ENCODE data around the gene BFAR.

BFAR gene

GRCh38 chr16:14640538-14640937 is 7.8 kb downstream of the BFAR start:
- H3K4me3 ChIP-seq (ENCODE audit: low read depth, low read length) = no peak overlapping the region
- TF ChIP-seq, protein P1, sequence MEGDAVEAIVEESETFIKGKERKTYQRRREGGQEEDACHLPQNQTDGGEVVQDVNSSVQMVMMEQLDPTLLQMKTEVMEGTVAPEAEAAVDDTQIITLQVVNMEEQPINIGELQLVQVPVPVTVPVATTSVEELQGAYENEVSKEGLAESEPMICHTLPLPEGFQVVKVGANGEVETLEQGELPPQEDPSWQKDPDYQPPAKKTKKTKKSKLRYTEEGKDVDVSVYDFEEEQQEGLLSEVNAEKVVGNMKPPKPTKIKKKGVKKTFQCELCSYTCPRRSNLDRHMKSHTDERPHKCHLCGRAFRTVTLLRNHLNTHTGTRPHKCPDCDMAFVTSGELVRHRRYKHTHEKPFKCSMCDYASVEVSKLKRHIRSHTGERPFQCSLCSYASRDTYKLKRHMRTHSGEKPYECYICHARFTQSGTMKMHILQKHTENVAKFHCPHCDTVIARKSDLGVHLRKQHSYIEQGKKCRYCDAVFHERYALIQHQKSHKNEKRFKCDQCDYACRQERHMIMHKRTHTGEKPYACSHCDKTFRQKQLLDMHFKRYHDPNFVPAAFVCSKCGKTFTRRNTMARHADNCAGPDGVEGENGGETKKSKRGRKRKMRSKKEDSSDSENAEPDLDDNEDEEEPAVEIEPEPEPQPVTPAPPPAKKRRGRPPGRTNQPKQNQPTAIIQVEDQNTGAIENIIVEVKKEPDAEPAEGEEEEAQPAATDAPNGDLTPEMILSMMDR (IDR thresholded peaks at IDR 0.05; ENCODE audit: borderline replicate concordance, insufficient read depth, low read depth, low read length) = no peak

DNA sequence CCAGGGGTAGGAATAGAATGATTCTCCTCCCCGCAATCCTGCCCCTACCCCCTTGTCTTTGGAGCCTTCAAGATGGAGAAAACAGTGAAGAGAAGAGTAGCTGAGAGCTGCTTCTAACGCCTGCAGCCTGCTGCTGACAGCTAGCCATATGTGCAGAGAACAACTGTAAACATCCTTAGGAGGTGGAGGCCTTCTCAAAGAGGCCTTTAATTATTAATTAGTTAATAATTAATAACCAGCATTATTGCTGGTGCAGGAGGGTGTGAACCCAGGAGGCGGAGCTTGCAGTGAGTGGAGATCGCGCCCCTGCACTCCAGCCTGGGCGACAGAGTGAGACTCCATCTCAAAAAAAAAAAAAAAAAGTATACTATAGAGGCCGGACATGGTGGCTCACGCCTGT is 8.5 kb downstream of the BFAR start:
- H3K4me3 ChIP-seq (ENCODE audit: low read depth, low read length) = no peak overlapping the region
- TF ChIP-seq, protein P1 (IDR thresholded peaks at IDR 0.05; ENCODE audit: borderline replicate concordance, insufficient read depth, low read depth, low read length) = no peak

DNA sequence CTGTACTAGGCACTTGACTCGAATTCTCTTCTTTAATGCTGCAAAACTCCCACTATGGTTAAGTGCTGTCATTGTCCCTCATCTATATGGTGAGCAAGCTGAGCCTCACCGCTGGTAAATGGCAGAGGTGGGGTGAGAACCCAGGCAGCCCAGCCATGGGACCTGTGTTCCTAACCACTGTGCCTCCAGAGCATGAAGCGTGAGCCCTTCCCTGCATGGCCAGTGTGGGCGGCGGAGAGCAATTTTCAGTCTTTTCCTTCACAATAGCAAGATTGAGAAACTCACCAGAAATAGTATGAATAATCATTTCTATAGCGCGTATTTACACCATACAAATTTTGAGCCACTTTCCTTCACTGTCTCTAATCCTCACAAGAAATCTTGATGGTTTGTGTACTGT is 9.2 kb downstream of the BFAR start:
- no peak overlapping the region for H3K4me3 ChIP-seq (ENCODE audit: low read depth, low read length)
- TF ChIP-seq, protein P1 (IDR thresholded peaks at IDR 0.05; ENCODE audit: borderline replicate concordance, insufficient read depth, low read depth, low read length) = no peak

DNA sequence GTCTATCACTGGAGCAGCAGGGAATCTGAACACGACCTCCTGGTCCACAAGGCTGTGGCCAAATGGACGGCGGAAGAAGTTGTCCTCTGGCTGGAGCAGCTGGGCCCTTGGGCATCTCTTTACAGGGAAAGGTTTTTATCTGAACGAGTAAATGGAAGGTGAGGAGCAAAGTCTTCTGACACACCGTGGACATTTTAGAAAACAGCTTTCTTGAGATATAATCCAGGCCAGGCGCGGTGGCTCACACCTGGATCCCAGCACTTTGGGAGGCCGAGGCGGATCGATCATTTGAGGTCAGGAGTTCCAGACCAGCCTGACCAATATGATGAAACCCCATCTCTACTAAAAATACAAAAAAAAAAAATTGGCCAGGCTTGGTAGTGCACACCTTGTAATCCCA is 17.1 kb downstream of the BFAR start:
- H3K4me3 ChIP-seq (ENCODE audit: low read depth, low read length) = no peak overlapping the region
- TF ChIP-seq, protein P1 (IDR thresholded peaks at IDR 0.05; ENCODE audit: borderline replicate concordance, insufficient read depth, low read depth, low read length) = no peak

GRCh38 chr16:14650629-14651028 is 17.9 kb downstream of the BFAR start:
- TF ChIP-seq, protein P1 (IDR thresholded peaks at IDR 0.05; ENCODE audit: borderline replicate concordance, insufficient read depth, low read depth, low read length) = no peak

DNA sequence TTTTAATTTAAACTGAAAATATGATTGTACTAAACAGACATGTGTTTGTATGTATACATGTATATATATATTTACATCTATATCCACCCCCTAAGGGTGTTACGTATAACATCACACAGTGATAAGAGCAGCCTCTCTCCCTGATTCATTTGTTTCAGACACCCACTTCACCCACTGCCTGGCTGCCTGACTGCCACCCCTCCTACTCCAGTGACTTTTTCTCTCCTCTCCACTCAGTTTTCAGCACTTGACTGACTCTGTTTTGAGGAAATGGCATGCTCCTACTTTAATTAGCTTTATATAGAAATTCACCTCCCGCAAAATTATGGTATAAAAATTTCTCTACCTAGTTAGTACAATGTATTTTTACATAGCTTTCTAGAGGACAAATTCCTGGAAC is 20.0 kb downstream of the BFAR start:
- no peak overlapping the region for H3K4me3 ChIP-seq (ENCODE audit: low read depth, low read length)
- TF ChIP-seq, protein P1 (IDR thresholded peaks at IDR 0.05; ENCODE audit: borderline replicate concordance, insufficient read depth, low read depth, low read length) = no peak

More at GRCh38 chr16:14650629-14651028, 17.9 kb downstream of the BFAR start:
- no peak overlapping the region for H3K4me3 ChIP-seq (ENCODE audit: low read depth, low read length)

- H3K4me3 ChIP-seq (ENCODE audit: low read depth, low read length) = no peak overlapping the region
- TF ChIP-seq, protein P1 (IDR thresholded peaks at IDR 0.05; ENCODE audit: borderline replicate concordance, insufficient read depth, low read depth, low read length) = no peak
Observed at GRCh38 chr16:14658063-14658462, 25.3 kb downstream of the BFAR start.
